Inferior parietal cortex (tissue), 1 donor: ENCODE data around the gene DCAF12L2.
"Not testable (repeated sequence)": the region's sequence is repeated elsewhere in the genome, so short reads cannot be mapped to it uniquely, and the experiment has no call there.

Experiments used
- DNase-seq: peaks from one replicate; pipeline ENCODE4 v3.0.0-alpha.2; 2016; ENCODE audit errors: extremely low spot score

DCAF12L2 gene

GRCh38 chrX:126165721-126166461, at the start of gene DCAF12L2:
TSS of gene DCAF12L2 (minus strand) at chrX:126166289. CDS start at chrX:126165924, 365 bp downstream.
- no peak for DNase-seq

DNA sequence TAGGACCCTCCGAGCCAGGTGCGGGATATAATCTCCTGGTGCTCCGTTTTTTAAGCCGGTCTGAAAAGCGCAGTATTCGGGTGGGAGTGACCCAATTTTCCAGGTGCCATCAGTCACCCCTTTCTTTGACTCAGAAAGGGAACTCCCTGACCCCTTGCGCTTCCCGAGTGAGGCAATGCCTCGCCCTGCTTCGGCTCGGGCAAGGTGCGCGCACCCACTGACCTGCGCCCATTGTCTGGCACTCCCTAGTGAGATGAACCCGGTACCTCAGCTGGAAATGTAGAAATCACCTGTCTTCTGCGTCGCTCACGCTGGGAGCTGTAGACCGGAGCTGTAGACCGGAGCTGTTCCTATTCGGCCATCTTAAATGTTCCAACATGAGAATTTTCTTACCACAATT, 24.8 kb upstream of the DCAF12L2 start:
- DNase-seq = not testable (repeated sequence)

GRCh38 chrX:126177133-126177840, 11.2 kb upstream of the DCAF12L2 start:
- DNase-seq = no peak

DNA sequence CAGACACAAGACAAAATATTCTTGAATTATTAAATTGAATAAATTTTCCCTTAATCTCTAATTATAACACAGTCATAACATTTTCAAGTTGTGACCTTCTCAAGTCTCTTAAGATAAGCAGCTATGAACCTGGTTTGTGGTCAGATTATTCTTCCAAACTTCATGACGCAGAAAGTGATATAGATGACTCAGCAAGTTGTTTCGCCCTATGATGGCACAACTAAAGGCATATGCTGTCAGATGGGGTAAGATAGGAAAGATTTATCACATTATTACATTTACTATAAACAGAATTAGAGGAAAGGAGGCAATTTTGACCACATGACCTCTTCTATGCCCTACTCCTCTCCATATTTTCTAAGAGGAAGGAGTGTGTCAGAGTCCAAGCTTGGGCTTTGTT, 4.6 kb upstream of the DCAF12L2 start:
- no peak for DNase-seq

DNA sequence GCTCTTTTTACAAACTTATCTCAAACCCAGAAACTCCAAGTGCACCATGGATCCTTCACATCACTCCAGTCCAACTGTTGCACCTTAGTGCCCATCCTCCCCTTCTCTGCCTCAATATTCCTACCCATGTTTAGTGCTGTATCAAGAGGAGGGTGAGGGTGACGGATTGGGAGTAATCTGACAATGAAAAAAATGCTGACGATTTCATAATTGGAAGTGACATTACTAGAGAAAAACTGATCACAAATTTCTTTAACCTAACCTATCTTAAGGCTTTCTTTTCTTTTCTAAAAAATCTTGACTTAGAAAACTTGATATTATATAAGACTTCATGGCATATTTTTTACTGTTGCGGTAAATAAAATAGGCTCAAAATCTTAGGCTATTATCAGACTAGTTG, 1.5 kb upstream of the DCAF12L2 start:
- no peak for DNase-seq

DNA sequence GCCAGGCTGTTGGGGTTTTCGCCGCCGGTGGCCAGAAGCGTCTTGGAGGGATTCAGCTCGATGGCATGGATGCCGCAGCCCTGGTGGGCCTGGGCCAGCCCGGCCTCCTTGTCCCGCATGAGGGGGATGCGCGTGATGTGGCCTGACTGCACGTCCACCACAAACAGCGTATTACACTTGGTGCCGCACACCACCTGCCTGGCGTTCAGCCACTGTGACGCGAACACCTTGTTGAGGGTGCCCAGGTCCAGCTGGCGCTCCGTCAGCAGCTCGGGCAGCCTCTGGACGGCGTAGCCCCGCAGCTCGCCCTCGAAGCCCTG, 728 bp downstream of the DCAF12L2 start:
- no peak for DNase-seq

GRCh38 chrX:126164689-126165400, 1.2 kb downstream of the DCAF12L2 start:
- DNase-seq = no peak

- DNase-seq = no peak
Measured at GRCh38 chrX:126164226-126164625, 1.9 kb downstream of the DCAF12L2 start.

DNA sequence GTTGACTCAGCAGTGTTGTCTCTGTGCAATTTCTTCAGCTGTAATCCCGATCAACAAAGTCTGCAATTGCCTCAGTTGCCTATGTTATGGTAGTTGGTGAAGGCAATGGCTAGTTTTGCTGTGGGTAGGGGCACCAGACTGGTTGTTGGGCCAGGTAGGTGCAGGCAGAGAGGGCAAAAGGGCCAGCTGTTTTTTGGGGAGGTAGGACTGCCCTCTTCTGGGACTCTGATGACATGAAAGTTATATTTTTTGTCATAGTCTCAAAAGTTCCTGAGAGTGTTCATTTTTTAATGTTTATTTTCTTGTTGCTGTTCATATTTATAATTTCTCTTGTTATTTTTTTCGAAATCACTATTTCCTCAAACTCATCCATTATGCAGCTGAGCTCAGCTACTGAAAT, 25.1 kb downstream of the DCAF12L2 start:
- no peak for DNase-seq

DNA sequence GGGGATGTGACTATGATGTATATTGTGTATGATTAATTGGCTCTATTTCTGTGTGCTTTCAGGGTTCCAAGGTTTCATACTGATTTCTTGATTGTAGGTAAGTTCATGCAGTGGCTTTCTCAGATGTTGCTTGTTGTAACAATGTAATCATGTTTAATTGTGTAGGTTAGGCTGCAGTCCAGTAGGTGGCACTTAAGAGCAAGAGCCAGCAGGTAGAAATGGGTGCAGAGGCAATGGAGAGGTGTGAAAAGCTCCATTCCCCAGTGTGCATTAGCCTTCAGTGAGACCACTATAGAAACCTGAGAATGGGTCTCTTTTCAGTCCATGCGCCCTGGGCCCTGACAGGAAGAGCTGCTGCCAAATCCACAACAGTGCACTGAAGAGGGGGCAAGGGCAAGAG, 28.2 kb downstream of the DCAF12L2 start:
- DNase-seq = no peak

DNA sequence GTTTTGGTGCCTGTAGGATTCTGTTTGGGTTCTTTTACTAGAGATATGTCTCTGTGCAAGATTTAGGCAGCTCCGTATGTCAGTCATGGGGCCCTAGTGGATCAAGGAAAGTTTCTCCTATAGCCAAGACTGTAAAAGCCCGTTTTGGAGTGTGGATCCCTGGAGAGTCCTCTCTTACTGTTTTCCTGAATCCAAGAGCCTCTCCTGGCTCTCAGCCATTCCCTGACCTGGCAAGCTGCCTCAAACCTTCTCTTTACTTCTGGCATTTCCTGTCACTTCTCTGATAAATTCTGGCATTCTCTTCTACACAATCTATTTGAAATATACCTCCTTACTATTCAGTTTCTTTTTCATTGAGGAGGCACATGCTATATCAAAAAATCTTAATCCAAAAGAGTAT, 41.4 kb downstream of the DCAF12L2 start:
- no peak for DNase-seq
